ENCODE results near the gene CDKN1C. TPM values are rescaled to one million over a fixed set of nuclear protein-coding genes. Genes with fewer than 3 reads are reported as not detected.

The CDKN1C gene
- total RNA-seq, 4 donors from 2014 or later = 4.1 to 54.6 (median 20.8) TPM

DNA sequence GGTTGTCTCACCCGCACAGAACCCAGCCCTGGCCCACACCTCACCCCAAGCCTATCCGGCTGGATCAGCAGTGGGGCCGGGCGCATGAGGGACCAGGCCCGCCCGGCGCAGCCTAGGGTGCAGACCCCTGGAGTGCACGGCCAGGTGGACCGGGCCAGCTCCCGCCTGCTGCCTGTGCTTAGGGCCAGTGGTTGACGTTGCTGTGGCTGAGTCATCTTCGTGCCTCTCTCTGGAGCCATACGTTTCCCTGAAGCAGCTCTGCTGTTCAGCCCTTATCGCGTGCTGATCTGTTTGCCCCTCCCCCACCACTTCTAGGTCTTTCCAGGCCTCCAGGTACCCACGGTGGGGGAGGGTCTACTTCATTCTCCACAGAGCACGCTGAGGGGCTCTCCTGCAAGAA, 39.5 kb downstream of the CDKN1C start:
- no peak for DNase-seq
- WGBS, 2 donors = 80 to 90% methylated on average over 6 to 7 of the region's 17 CpGs
- no peak overlapping the region for H3K4me3 ChIP-seq
- no peaks in the 10 kb centered on the region for H3K36me3 ChIP-seq
- H3K27me3 ChIP-seq = peaks cover 0 to 11% (median 0%) of the 10 kb centered on the region in 4 donors
- intact Hi-C loops (cut with DNase I) = no loop called here
- no peaks in the 10 kb centered on the region for H3K9me3 ChIP-seq
- TF ChIP-seq CTCF (IDR thresholded peaks at IDR 0.05) (no peak), POLR2A (IDR thresholded peaks at IDR 0.05) (no peak)
- no peaks in the 10 kb centered on the region for H3K4me1 ChIP-seq
- no peak overlapping the region for H3K27ac ChIP-seq

DNA sequence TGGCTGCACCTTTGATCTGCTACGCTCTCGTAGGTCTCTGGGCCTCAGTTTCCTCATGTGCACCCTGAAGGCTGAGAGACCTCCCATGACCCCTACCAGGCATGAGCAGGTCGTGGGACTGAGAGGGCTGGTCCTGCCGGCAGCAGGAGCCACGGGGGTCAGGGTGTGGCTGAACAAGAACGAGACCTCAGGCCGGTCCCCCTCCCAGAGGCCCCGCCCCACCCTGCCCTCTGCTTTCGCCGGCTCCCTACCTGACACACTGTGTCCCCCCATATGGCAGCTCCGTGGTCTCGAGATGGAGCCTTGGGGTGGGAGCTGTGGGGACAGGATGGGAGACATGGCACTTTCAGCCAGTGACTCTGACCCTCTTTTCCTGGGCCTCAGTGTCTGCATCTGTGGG, 40.6 kb downstream of the CDKN1C start:
- H3K36me3 ChIP-seq = no peaks in the 10 kb centered on the region
- H3K27me3 ChIP-seq = peaks cover 0 to 3% (median 0%) of the 10 kb centered on the region in 4 donors
- no peak overlapping the region for H3K4me3 ChIP-seq
- DNase-seq = no peak
- no peaks in the 10 kb centered on the region for H3K4me1 ChIP-seq
- no peaks in the 10 kb centered on the region for H3K9me3 ChIP-seq
- no peak for TF ChIP-seq CTCF (IDR thresholded peaks at IDR 0.05)
- no peak for TF ChIP-seq POLR2A (IDR thresholded peaks at IDR 0.05)
- no peak overlapping the region for H3K27ac ChIP-seq
- intact Hi-C loops (cut with DNase I) = no loop called here
- 84% methylated on average over 4 of the region's 12 CpGs; no CpG with 5 or more reads in 1 of the 2 donors for WGBS, 2 donors

DNA sequence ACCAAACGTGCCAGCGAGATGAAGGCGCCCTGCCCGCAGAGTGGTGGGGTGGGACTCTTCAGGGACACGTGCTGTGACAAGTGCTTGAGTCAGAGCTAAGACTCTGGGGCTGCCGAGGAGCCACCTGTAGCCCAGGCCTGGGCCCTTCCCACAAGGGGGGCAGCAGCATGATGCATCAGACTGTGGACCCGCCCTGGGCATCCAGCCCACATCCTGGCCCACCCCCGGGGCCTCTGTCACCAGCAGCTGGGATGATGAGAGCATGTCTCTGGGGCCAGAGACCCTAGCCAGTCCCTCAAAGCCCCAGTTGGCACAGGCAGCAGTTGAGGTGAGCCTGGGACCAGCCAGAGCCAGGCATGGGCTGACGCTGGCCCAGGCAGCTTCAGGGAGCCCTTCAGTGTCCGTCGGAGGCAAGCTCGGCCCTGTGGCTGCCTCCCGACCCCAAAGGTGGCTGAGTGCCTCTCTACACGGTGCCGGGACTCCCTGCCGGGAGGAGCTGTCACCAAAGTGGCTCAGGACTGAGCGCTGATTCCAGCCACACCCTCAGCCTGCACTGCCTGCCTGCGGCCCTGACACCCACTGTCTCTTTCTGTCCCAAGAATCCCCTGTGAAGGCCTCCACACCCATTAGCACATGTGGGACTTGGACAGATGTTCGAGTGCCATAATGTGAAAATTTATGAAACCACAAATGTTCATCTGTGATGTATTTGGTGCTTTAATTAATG, 41.3 kb downstream of the CDKN1C start:
- intact Hi-C loops (cut with DNase I) = no loop called here
- Histone ChIP-seq H3K27ac (no peak overlapping the region), H3K4me3 (no peak overlapping the region), H3K27me3 (no peaks in the 10 kb centered on the region), H3K36me3 (no peaks in the 10 kb centered on the region), H3K4me1 (no peaks in the 10 kb centered on the region), H3K9me3 (no peaks in the 10 kb centered on the region)
- WGBS, 2 donors = 54 to 78% methylated on average over 4 to 8 of the region's 19 CpGs
- no peak for TF ChIP-seq POLR2A (IDR thresholded peaks at IDR 0.05)
- TF ChIP-seq CTCF (IDR thresholded peaks at IDR 0.05) = no peak
- DNase-seq = no peak

- no peaks in the 10 kb centered on the region for H3K27me3 ChIP-seq
- TF ChIP-seq CTCF (IDR thresholded peaks at IDR 0.05) (no peak), POLR2A (IDR thresholded peaks at IDR 0.05) (no peak)
- H3K36me3 ChIP-seq = no peaks in the 10 kb centered on the region
- no peak overlapping the region for H3K4me3 ChIP-seq
- no peak for DNase-seq
- WGBS, 2 donors = 69 to 75% methylated on average over 7 to 14 of the region's 14 CpGs
- intact Hi-C loops (cut with DNase I) = no loop called here
- H3K27ac ChIP-seq = no peak overlapping the region
- no peaks in the 10 kb centered on the region for H3K9me3 ChIP-seq
- no peaks in the 10 kb centered on the region for H3K4me1 ChIP-seq
Measured at GRCh38 chr11:2843551-2843950, 42.0 kb downstream of the CDKN1C start.

GRCh38 chr11:2842876-2843275, 42.7 kb downstream of the CDKN1C start:
- Histone ChIP-seq H3K36me3 (no peaks in the 10 kb centered on the region), H3K4me1 (no peaks in the 10 kb centered on the region), H3K9me3 (no peaks in the 10 kb centered on the region), H3K27ac (no peak overlapping the region), H3K4me3 (no peak overlapping the region), H3K27me3 (peaks cover 0 to 2% (median 0%) of the 10 kb centered on the region in 4 donors)
- DNase-seq = no peak
- 88 to 91% methylated on average over 7 to 11 of the region's 16 CpGs for WGBS, 2 donors
- intact Hi-C loops (cut with DNase I) = no loop called here
- TF ChIP-seq CTCF (IDR thresholded peaks at IDR 0.05) = no peak
- no peak for TF ChIP-seq POLR2A (IDR thresholded peaks at IDR 0.05)
